Measurements from ENCODE around the gene IGFBPL1. TPM values are rescaled to one million over a fixed set of nuclear protein-coding genes. Genes with fewer than 3 reads are reported as not detected.

Gene IGFBPL1
- polyA plus RNA-seq, 1 donor (not counting 4 experiments of a cell fraction or from before 2014, with no cell fraction given): not detected

- no peaks in the 10 kb centered on the region for H3K9me1 ChIP-seq (ENCODE audit: control insufficient read depth, extremely low read depth, insufficient read depth, low read length)
- no peak for DNase-seq (ENCODE audit: low read depth, low spot score)
- no peak for TF ChIP-seq EZH2 (IDR thresholded peaks at IDR 0.05; ENCODE audit: low read length)
- no peak for TF ChIP-seq CTCF (optimal IDR thresholded peaks at IDR 0.05 in 1 of 3, IDR thresholded peaks at IDR 0.05 in 1 of 3, conservative IDR thresholded peaks at IDR 0.05 in 1 of 3; ENCODE audit: extremely low read depth in 1 of 3, insufficient read depth in 2 of 3, low read length in 3 of 3)
- H3K9ac ChIP-seq (ENCODE audit: control insufficient read depth, extremely low read depth, insufficient read depth, low read length): no peak overlapping the region
- no peaks in the 10 kb centered on the region for H3K4me1 ChIP-seq (ENCODE audit: control insufficient read depth, extremely low read depth, insufficient read depth, low read length)
- H3K9me3 ChIP-seq (ENCODE audit: control insufficient read depth, low read depth, low read length): no peaks in the 10 kb centered on the region
- no peaks in the 10 kb centered on the region for H3K79me2 ChIP-seq (ENCODE audit: control insufficient read depth, insufficient read depth, low read length)
- peaks cover 32% of the 10 kb centered on the region for H3K27me3 ChIP-seq (ENCODE audit: control insufficient read depth, extremely low read depth, insufficient read depth, low read length)
- no peak overlapping the region for H2AFZ ChIP-seq (ENCODE audit: control insufficient read depth, low read length)
- no peak overlapping the region for H3K4me2 ChIP-seq (ENCODE audit: control insufficient read depth, extremely low read depth, insufficient read depth, low read depth, low read length)
- H4K20me1 ChIP-seq (ENCODE audit: control insufficient read depth, extremely low read depth, insufficient read depth, low read length): no peaks in the 10 kb centered on the region
- H3K4me3 ChIP-seq (ENCODE audit: control insufficient read depth in 2 of 3, extremely low read depth in 1 of 3, insufficient read depth in 2 of 3, low read depth in 1 of 3, low read length in 3 of 3): no peak overlapping the region
- FAIRE-seq: no peak
- dilution Hi-C loops (cut with MboI; ENCODE audit: extremely low pct_ligation_motif_present, low sequenced_read_pairs): no loop called here
- H3K27ac ChIP-seq (ENCODE audit: control insufficient read depth, insufficient read depth, low read length): no peak overlapping the region
- no peaks in the 10 kb centered on the region for H3K36me3 ChIP-seq (ENCODE audit: control insufficient read depth in 2 of 2, extremely low read depth in 1 of 2, insufficient read depth in 2 of 2, low read length in 2 of 2)
Measured at GRCh38 chr9:38408719-38409118, 15.5 kb downstream of the IGFBPL1 start.

GRCh38 chr9:38406476-38407186 lies 17.6 kb downstream of the IGFBPL1 start:
- no peak overlapping the region for H3K9ac ChIP-seq (ENCODE audit: control insufficient read depth, extremely low read depth, insufficient read depth, low read length)
- DNase-seq (ENCODE audit: low read depth, low spot score): no peak

More at GRCh38 chr9:38406476-38407186, 17.6 kb downstream of the IGFBPL1 start:
- no peak overlapping the region for H2AFZ ChIP-seq (ENCODE audit: control insufficient read depth, low read length)
- no peak for TF ChIP-seq EZH2 (IDR thresholded peaks at IDR 0.05; ENCODE audit: low read length)
- no peak for TF ChIP-seq CTCF (optimal IDR thresholded peaks at IDR 0.05 in 1 of 3, IDR thresholded peaks at IDR 0.05 in 1 of 3, conservative IDR thresholded peaks at IDR 0.05 in 1 of 3; ENCODE audit: extremely low read depth in 1 of 3, insufficient read depth in 2 of 3, low read length in 3 of 3)
- H3K9me3 ChIP-seq (ENCODE audit: control insufficient read depth, low read depth, low read length): no peaks in the 10 kb centered on the region
- H3K4me1 ChIP-seq (ENCODE audit: control insufficient read depth, extremely low read depth, insufficient read depth, low read length): no peaks in the 10 kb centered on the region
- no peak overlapping the region for H3K4me2 ChIP-seq (ENCODE audit: control insufficient read depth, extremely low read depth, insufficient read depth, low read depth, low read length)
- H3K36me3 ChIP-seq (ENCODE audit: control insufficient read depth in 2 of 2, extremely low read depth in 1 of 2, insufficient read depth in 2 of 2, low read length in 2 of 2): no peaks in the 10 kb centered on the region
- no peak for FAIRE-seq
- no peak overlapping the region for H3K4me3 ChIP-seq (ENCODE audit: control insufficient read depth in 2 of 3, extremely low read depth in 1 of 3, insufficient read depth in 2 of 3, low read depth in 1 of 3, low read length in 3 of 3)
- H3K9me1 ChIP-seq (ENCODE audit: control insufficient read depth, extremely low read depth, insufficient read depth, low read length): no peaks in the 10 kb centered on the region
- H4K20me1 ChIP-seq (ENCODE audit: control insufficient read depth, extremely low read depth, insufficient read depth, low read length): no peaks in the 10 kb centered on the region
- dilution Hi-C loops (cut with MboI; ENCODE audit: extremely low pct_ligation_motif_present, low sequenced_read_pairs): no loop called here
- peaks cover 21% of the 10 kb centered on the region for H3K27me3 ChIP-seq (ENCODE audit: control insufficient read depth, extremely low read depth, insufficient read depth, low read length)
- no peak overlapping the region for H3K27ac ChIP-seq (ENCODE audit: control insufficient read depth, insufficient read depth, low read length)
- no peaks in the 10 kb centered on the region for H3K79me2 ChIP-seq (ENCODE audit: control insufficient read depth, insufficient read depth, low read length)

Data from keratinocyte (primary cell).